NCI-H526 treated with DMSO at 0.1 percent for 48 hours (cell line): ENCODE results near the gene GON4L.
A peak's percentile ranks its signal among the peaks of the same experiment; 100 is the strongest.
"Not testable (repeated sequence)": the region's sequence is repeated elsewhere in the genome, so short reads cannot be mapped to it uniquely, and the experiment has no call there.

Experiments used
- DNase-seq: peaks from one replicate; lab custom pipeline; 2025; lab: John Stamatoyannopoulos, UW

GON4L gene, protein sequence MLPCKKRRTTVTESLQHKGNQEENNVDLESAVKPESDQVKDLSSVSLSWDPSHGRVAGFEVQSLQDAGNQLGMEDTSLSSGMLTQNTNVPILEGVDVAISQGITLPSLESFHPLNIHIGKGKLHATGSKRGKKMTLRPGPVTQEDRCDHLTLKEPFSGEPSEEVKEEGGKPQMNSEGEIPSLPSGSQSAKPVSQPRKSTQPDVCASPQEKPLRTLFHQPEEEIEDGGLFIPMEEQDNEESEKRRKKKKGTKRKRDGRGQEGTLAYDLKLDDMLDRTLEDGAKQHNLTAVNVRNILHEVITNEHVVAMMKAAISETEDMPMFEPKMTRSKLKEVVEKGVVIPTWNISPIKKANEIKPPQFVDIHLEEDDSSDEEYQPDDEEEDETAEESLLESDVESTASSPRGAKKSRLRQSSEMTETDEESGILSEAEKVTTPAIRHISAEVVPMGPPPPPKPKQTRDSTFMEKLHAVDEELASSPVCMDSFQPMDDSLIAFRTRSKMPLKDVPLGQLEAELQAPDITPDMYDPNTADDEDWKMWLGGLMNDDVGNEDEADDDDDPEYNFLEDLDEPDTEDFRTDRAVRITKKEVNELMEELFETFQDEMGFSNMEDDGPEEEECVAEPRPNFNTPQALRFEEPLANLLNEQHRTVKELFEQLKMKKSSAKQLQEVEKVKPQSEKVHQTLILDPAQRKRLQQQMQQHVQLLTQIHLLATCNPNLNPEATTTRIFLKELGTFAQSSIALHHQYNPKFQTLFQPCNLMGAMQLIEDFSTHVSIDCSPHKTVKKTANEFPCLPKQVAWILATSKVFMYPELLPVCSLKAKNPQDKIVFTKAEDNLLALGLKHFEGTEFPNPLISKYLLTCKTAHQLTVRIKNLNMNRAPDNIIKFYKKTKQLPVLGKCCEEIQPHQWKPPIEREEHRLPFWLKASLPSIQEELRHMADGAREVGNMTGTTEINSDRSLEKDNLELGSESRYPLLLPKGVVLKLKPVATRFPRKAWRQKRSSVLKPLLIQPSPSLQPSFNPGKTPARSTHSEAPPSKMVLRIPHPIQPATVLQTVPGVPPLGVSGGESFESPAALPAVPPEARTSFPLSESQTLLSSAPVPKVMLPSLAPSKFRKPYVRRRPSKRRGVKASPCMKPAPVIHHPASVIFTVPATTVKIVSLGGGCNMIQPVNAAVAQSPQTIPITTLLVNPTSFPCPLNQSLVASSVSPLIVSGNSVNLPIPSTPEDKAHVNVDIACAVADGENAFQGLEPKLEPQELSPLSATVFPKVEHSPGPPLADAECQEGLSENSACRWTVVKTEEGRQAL (N-terminal part only)

DNA sequence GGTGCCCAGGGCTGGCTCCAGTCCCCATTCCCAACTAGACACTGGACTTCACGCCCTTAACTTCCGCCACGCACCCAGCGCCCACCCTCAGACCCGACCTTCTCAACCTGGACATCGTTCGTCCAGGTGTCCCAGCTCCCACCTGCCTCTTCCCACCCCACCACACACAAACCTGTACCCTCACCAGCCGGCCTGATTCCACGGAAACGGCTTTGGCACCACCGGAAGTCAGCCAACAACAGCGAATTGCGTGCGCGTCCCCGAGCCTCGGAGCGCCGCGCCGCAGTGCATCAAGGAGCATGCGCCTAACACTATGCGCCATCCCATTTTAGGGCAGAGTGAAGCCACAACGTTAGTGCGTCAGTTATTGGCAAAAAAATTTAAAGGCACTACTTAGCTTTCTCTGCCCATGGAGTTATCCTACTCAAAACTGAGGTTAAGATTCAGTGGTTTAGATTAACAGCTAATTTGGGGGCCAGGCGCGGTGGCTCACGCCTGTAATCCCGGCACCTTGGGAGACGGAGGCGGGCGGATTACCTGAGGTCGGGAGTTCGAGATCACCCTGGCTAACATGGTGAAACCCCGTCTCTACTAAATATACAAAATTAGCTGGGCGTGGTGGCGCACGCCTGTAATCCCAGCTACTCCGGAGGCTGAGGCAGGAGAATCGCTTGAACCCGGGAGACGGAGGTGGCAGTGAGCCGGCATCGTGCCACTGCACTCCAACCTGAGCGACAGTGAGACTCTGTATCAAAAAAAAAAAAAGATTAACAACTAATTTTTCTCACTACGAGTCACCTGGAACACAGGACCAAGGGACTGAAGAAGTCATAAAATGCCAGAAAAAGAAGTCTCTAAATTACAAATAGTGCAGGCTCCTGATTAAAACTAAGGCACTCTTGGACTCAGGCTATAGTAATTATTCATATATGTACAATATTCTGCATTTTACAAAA lies at the start of gene GON4L:
Gene GON4L, minus strand, starts transcription at position 240 of the 956 bp plus-strand sequence. CDS start 3,434 bp downstream, outside the sequence.
- DNase-seq, result peak; percentile 97

DNA sequence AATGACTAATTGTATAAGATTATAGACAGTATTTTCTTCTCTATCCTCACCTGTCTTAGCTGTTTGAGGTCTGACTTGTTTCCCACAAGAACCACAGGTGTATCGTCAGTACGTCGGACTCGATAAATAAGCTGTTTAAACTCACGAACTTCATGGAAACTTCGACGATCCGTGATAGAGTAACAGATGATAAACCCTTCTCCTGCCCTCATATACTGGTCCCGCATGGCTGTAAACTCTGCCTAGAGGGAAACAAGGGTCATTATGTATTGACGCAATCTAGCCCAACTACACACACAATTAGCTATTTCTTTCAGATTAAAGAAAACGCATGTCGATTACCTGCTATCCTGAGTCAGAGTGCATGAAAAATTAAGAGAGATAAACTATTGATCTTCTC lies 47.2 kb upstream of the GON4L start:
- DNase-seq, result no peak

DNA sequence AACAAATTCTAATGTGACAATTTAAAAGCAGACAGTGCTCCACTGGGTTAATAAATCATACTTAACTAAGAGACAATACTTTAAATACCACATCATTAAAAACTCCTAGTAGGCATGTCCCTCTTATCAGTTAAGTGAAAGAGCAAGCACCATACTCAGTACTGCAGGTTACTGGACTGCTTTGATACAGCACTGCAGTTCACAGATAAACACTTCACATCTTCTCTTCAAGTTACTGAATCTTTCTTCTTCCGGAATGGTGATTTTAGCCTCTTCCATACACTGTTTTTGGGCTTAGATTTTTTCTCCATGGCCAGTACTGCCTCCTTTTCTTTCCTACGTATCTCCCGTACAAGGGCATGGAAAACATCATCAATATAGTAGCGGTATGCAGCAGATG lies 43.1 kb upstream of the GON4L start:
- DNase-seq, result no peak

DNA sequence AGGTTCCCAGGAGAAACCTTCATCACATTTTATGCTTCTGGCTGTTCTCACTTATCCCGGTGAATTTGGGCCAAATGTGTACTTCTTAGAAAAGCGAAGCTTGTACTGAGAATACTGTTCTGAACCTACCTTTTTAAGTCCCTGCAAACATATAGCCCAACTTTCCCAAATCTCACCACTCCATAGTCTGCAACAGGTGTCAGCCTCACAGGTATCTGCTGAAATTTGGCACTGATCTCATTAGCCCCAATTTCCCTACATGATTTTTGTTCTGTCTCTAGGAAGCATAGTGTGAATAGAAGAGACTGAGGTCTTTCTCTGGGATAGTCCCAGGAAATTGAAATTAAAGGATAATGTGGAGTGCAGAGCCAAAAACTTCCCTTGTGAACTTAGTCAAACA lies 42.7 kb upstream of the GON4L start:
- DNase-seq, result no peak

DNA sequence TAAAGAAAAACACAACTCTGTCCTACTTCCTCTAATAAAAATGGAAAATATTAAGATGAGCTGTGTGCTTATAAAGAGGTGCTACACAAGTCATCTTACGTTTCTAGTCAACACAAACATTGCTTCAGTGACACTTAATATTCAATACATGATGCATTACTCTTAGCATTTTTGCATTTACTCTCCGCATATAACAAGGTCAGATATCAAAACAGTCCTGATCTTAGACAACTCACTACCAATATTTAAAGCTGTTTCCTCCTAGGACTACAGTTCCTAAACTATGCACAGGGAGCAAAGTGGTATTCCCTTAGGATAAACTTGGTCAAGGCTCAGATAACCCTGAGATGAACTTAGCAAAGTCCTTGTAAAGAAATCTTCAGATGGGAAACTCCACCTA lies 41.9 kb upstream of the GON4L start:
- DNase-seq, result no peak

DNA sequence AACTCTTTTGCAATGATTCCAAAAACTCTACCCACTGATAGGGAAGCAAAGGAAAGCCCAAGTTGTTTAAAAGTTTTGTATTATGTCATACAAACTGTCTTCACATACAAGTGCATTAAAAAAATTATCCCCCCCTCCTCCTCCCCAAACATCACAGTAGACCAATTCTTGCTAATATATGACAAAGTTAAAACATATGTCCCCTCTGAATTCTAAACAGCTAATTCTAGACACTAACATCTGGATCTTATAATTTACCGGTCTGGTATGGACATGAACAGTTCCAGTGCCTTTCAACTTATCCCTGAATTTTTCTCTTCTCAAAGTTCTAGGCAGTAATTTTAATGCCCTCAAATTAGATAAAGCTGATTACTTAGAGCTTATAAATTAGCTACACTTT lies 40.7 kb upstream of the GON4L start:
- DNase-seq, result no peak

DNA sequence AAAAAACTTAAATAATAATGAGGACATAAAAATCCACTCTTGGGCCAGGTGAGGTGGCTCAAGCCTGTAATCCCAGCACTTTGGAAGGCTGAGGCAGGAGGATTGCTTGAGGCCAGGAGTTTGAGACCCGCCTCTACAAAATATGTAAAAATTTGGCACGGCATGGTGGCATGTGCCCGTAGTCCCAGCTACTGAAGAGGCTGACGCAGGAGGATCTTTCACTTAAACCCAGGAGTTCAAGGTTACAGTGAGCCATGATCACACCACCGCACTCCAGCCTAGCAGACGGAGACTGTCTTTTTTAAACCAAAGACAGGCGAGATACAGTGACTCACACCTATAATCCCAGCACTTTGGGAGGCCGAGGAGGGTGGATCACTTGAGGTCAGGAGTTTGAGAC lies 39.5 kb upstream of the GON4L start:
- DNase-seq, result not testable (repeated sequence)

DNA sequence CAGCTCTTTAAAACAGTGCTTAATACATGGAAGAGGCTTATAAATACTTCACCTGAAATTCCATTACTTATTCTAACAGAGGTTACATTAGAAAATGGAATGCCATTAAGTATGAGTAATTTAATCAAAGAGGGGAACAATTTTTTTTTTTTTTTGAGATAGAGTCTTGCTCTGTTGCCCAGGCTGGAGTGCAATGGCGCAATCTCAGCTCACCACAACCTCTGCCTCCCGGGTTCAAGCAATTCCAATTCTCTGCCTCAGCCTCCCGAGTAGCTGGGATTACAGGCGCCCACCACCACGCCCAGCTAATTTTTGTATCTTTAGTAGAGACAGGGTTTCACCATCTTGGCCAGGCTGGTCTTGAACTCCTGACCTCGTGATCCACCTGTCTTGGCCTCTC lies 38.6 kb upstream of the GON4L start:
- DNase-seq, result not testable (repeated sequence)

DNA sequence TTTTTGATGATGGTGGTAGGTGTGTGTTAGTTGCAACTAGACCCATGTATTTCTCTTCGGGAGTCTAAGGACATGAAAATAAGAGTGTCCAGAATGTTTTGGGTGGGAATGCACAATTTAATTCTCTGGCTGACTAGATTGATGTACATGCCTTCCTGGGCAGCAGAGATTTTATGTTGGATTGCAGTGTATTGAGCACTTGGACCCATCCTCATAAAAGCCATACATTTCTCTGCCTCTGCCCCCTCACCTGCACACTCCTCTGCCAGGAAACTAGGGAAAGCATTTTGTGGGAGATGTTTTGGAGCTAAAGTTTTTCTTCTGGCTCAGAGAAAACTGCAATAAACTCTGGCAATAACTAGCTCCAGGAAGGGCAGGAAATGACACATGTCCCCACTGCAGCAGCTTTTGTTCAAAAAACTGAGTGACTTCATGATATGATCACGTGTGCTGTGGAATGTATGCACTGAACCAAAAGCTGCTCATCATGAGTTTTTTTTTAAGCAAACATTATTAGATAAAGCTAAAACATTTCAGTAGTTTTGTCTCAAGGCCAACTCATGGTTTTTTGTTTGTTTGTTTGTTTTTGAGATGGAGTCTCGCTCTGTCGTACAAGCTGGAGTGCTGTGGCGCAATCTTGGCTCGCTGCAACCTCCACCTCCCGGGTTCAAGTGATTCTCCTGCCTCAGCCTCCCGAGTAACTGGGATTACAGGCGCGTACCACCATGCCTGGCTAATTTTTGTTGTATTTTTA lies 36.6 kb upstream of the GON4L start:
- no peak for DNase-seq

DNA sequence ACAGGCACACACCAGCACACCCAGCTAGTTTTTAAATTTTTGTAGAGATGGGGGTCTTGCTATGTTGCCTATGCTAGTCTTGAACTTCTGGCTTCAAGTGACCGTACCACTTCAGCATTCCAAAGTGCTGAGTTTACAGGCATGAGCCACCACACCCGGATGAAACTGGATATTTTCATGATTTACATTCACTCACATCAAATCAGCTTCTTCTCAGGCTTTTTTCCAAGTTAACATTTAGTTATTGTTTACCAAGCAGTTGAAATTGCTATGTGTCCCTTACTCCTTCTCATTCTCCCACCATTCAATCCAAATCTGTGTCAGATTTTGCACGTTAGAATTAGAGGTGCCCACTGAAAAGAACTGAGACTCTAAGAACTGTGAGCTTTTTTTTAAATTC lies 35.8 kb upstream of the GON4L start:
- DNase-seq, result no peak

DNA sequence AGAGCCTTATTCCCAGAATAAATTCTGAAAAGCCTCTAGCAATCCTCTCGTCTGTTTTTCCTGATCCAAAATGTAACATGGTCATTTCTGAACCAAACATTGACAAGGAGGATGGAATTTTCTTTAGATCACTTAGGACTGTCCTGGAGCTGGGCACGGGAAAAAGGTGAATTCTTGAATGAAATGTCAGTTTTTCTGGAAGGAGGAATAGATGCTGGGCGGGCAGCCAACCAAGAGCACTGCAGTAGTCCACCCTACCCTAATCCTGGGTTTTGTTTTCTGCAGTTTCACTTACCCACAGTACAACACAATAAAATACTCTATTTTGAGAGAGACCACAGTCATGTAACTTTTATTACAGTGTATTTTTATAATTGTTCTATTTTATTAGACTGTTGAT lies 33.2 kb upstream of the GON4L start:
- no peak for DNase-seq

DNA sequence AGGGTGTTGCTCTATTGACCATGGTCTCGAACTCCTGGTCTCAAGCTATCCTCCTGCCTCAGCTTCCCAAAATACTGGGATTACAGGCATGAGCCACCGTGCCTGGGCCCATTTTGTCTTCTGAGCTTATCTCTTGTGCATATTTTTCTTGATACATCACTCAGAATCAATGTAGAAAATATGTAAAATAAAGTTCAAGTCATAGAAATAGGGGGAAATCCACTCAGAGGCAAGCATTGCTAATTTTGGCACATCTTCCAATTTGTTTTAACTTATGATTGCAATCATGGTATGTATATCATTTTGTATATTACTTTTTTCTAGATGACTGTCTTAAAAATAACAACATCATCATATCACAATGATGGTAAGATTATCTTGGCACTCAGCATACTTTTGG lies 32.6 kb upstream of the GON4L start:
- no peak for DNase-seq

DNA sequence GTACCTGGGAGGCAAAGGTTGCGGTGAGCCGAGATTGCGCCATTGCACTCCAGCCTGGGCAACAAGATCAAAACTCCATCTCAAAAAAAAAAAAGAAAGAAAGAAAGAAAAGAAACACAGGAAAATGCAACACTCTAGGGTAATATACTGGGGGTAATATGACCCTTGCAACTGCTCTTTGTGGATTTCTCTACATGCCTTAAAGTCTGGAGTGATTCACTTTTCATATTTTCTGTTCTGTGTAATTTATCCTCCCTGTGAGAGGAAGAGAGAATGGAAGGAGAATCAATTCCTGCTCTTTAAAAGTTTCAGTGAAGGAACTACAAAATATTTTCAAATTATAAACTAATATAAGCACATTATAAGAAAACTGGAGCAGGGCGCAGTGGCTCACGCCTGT lies 31.5 kb upstream of the GON4L start:
- no peak for DNase-seq

DNA sequence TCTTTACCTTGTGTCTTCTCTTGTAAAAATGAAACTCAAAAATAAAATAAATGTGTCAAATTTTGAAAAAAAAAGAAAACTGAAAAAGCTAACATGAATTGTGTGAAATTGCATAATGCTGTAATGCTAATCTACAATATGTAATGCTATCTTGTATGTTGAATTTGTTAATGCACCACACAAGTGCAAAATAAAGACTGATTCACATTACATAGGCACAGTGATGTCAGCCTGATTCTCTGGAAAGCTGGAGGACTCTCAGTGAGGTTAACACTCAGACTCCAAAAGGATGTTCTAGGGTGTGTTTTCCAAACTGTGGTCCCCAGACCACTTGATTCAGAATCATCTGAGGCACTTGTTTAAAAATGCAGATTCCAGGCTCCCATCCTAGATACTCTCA lies 28.0 kb upstream of the GON4L start:
- no peak for DNase-seq

DNA sequence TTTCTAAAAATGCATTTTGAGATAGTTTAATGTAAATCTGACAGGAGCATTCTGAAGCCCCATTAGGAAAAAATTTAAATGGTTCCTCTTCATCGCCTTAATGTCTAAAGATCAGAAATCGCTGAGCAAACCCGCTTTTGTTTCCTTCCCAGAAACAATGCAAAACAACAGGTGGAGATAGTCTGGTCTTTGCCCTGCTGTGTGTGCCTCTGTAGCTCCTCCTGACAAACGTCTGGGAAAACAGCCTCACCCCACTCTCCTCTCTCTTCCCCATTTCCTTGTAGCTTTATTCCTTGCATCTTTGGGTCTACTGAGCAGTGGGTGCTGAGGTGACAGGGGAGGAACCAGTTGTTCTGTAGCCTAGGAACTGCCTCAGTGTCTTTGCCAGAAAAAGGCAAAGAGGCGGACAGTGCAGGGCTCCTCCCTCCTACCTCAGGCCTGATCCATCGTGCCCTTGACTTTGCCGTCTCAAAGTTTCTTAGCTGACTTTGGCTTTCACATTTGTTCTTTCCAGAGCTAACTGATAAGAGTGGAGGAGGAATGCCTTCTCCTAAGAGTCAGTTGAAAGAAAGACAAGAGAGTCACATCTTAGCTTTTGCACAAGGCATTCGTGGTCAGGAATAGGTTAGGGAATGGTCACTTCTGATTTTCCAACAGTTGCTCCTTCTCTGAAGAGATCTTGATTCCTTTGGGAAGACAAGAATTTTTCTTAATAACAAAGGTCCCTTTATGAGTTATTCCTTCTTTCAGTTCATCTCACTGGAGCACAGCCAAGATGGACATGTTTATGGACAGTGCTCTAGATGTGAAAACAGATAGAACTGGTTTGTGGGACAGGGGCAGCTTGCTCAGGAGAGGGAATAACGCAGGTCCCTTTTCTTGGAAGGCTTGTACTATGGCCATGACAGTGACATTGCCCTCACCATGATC lies 27.3 kb upstream of the GON4L start:
- no peak for DNase-seq

DNA sequence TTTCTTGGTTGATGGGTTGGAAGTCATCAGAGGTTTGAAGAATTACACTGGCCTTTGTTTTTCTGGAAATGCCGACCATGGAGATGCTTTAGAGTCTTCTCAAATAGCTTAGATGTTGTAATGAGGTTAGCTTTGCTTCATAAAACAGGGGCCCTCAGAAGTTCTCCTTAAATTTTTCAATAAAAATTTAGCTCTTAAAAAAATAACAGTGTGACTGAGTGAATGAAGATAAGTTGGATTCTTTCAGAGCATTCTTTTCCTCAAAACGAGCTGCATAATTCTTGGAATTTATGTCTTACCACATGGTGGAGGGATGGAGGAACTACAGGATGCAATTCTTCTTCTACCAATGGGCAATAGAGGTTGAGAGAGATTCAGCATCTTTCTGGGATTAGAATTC lies 25.8 kb upstream of the GON4L start:
- DNase-seq, result no peak

DNA sequence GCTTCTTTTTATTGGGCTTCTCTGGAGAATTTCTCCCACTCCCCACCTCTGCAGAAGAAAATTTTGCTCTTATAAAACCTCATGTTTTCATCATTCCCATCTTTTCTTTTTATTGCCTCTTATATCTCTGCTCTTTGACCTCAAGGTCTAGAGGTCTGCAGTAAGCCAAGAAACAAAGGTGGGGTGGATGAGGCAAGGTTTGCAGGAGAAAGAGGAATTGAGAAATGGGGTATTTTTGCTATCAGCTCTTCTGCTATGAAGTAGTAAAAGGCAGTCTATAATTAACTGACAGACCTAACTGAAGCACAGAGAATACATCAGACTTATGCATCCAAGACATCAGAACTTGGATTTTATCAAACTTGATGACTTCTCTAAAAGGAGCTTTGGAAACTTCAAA lies 25.2 kb upstream of the GON4L start:
- no peak for DNase-seq

DNA sequence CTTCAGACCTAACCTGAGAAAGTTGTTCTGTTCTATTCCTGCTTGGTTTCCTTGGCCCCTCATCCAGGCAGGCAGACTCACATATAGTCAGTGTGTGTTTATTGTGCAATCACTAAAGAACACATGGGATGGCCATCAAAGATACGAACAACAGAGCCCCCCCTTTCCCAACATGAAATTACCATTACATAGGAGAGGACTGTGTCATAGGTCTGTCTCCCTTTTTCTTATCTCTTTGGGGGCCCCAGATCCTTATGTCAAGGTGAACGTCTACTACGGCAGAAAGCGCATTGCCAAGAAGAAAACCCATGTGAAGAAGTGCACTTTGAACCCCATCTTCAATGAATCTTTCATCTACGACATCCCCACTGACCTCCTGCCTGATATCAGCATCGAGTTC lies 23.9 kb upstream of the GON4L start:
- no peak for DNase-seq

DNA sequence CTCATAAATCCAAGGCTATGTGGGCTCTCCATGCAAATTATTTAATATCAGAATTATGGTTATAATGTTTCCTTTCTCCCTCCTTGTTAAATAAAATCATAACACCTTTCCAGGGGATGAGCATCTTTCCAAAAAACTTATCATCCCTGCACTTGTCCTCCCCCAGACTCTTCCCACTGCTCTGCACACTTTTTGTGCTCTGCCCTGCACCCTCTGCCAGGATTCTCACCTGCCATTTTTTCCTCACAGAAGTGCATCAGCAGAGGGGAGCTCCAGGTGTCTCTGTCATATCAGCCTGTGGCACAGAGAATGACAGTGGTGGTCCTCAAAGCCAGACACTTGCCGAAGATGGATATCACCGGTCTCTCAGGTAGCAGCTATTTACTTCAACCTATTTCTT lies 23.2 kb upstream of the GON4L start:
- no peak for DNase-seq
